CD4-positive, alpha-beta T cell treated with Interleukin-17A for 4 hours (primary cell): Measurements from ENCODE around the gene ZNF862.
A peak's percentile ranks its signal among the peaks of the same experiment; 100 is the strongest.
"Not testable (repeated sequence)": the region's sequence is repeated elsewhere in the genome, so short reads cannot be mapped to it uniquely, and the experiment has no call there.

Experiments
- DNase-seq: peaks from one replicate; pipeline ENCODE4 v3.0.0-alpha.2; 2020; ENCODE audit warnings: mixed read lengths

ZNF862 gene

GRCh38 chr7:149882248-149883047, 44.3 kb downstream of the ZNF862 start:
- no peak for DNase-seq

- no peak for DNase-seq
These were observed 44.9 kb downstream of the ZNF862 start for GRCh38 chr7:149883048-149883438.

DNA sequence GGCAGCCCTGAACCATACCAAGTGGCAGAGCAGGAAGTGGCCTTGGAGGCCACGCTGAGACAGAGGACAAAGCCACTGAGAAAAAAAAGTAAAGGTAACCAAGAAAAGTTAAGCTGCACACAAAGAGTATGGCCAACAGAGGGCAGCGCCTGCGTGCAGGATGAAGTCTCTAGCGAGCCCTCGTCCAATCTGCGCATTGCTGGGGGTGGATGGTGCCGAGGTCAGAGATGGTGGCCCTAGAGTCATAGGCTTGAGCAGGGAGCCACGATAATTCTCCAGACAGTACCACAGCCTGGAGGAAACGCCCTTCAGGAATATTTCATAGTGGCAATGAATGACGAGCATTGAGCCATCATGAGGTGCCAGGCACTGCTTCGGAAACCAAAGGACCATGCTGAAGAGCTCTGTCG, 45.3 kb downstream of the ZNF862 start:
- peak; percentile 72 for DNase-seq

DNA sequence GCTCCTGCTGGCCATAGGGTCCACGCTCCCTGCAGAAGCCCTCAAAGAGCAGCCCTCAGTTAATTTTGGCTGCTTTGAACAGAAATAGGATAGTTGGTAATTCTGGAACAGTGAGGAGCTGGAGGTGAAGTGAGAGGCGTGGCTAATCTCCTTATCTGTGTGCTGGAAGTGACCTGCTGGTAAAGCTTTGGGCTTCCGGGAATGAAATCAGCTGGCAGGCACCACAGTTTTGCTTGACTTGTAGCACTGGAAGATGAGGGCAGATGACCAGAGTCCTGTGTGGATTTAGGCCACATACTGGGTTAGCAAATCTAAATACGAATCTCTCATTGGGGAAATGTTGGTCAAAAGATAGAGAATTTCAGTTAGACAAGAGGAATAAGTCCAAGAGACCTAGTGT, 45.8 kb downstream of the ZNF862 start:
- no peak for DNase-seq

GRCh38 chr7:149884541-149884940, 46.4 kb downstream of the ZNF862 start:
- no peak for DNase-seq

DNA sequence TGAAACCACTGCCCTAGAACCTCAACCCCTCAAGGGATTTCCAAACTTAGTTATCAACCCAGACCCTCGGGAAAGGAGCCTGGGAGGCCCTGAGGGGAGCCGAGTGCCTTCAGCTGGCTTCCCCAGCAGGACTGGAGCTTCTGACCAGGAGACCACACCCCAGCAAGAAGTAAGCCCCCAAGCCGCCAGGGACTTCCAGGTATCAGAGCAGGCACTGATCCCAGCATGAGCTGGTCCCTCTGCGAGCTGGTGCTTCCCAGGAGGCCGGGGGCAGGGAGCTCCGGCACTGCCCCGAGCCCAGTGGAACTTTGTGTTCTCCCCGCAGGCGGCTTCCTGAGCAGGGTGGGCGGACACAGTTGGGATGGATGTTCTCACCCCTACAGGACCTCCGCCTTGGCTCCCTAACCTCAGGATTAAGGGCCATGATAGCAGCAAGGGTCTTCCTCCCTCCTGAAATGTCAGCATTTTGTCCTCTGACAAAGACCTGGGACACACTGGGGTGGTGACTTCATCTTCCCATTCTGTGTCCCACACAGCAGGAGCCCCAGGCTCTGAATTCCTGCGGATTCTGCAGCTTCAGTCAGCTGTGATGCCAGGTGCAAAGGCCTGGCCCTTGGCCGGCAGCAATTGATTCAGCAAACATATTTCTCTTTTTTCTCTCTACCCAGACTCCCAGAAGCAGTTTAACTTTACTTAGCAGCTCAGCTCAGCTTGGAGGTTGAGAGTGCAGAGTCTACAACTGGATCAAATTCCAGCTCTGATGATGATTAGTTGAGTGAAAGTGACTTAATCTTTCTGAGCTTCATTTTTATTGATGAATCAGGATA, 47.2 kb downstream of the ZNF862 start:
- DNase-seq = no peak

DNA sequence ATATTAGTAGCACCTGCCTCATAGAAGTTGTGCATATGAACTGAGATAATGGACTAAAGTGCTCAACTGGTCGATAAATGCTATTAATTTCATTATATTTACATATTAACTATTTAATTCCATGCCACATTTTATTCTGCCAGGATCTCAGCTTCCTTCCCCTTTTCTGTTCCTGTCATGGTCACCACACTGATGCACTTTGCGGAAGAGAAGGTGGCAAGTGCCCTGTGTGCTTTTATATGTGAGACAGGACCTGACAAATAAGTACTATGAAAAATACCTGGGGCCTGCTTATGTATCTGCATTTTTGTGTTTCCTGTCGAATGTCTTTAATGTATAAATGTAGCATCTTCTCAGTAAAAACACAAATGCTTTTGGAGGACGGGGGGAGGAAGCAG, 47.8 kb downstream of the ZNF862 start:
- DNase-seq = no peak

GRCh38 chr7:149887311-149887710, 49.1 kb downstream of the ZNF862 start:
- no peak for DNase-seq

GRCh38 chr7:149890715-149891114, 52.5 kb downstream of the ZNF862 start:
- DNase-seq = not testable (repeated sequence)

GRCh38 chr7:149894957-149895356, 56.8 kb downstream of the ZNF862 start:
- not testable (repeated sequence) for DNase-seq

- DNase-seq = not testable (repeated sequence)
These were observed 69.7 kb downstream of the ZNF862 start for GRCh38 chr7:149907776-149908376.

DNA sequence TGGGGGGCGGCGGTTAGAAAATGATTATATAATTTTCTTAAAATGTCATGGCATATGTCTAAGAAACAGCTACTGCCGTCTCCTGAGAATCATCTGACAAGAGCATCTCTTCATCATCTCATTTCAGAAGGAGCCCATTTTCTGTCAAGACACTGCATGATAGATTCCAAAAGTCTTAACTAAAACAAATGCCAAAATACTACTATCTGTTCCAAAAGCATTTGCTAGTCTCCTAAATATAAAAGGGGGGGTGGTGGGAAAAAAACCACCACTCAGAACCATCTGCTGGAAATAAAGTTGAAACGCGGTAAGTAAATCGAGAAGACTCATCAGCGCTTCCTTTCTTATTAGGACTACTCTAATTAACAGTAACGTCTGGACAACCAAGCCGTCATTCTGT, 72.0 kb downstream of the ZNF862 start:
- not testable (repeated sequence) for DNase-seq

- DNase-seq = not testable (repeated sequence)
These were observed 74.0 kb downstream of the ZNF862 start for GRCh38 chr7:149912126-149912525.
